H1 (cell line): ENCODE results near the gene ARMS2.

Experiments
- BCL11A ChIP-seq, 2 experiments: IDR thresholded peaks; one replicate each; pipeline ENCODE4 v1.6.1; 2011; ENCODE audit warnings: low read depth in 2 of 2, low read length in 2 of 2, mild to moderate bottlenecking in 2 of 2
- CREB1 ChIP-seq: IDR thresholded peaks from 2 replicates; pipeline ENCODE4 v1.6.1; 2012; ENCODE audit warnings: inconsistent platforms
- EGR1 ChIP-seq: IDR thresholded peaks from 2 replicates; pipeline ENCODE4 v1.6.1; 2011; ENCODE audit warnings: low read depth, low read length, borderline replicate concordance
- EP300 ChIP-seq, 2 experiments: IDR thresholded peaks; 1 replicate in 1 of 2; 2 replicates in 1 of 2; pipeline ENCODE4 v1.6.1; 2011 to 2012; ENCODE audit warnings: low read depth in 2 of 2, low read length in 2 of 2, mild to moderate bottlenecking in 2 of 2, borderline replicate concordance in 1 of 2, inconsistent platforms in 1 of 2, moderate library complexity in 1 of 2
- EZH2 ChIP-seq: fragments of 200-600 bp; sonication (generic); IDR thresholded peaks from 2 replicates; pipeline ENCODE4 v1.7.1; 2012; ENCODE audit warnings: low read depth, mild to moderate bottlenecking, moderate library complexity, low read length, inconsistent platforms; ENCODE audit not compliant: severe bottlenecking
- KDM1A ChIP-seq: fragments of 200-600, 300-600 bp; sonication (generic); IDR thresholded peaks from 2 replicates; pipeline ENCODE4 v1.7.1; 2016; ENCODE audit warnings: mild to moderate bottlenecking, low read length, borderline replicate concordance
- PHF8 ChIP-seq: fragments of 200-600 bp; sonication (generic); conservative IDR thresholded peaks from 2 replicates; pipeline ENCODE4 v1.7.1; 2012; ENCODE audit warnings: low read depth, mild to moderate bottlenecking, inconsistent platforms, low read length, moderate library complexity
- POLR2A ChIP-seq, 2 experiments: IDR thresholded peaks; 1 replicate in 1 of 2; 2 replicates in 1 of 2; pipeline ENCODE4 v1.6.1; 2011; ENCODE audit warnings: low read depth in 2 of 2, low read length in 2 of 2, mild to moderate bottlenecking in 2 of 2; ENCODE audit errors: control extremely low read depth in 1 of 2
- RAD21 ChIP-seq, 2 experiments: IDR thresholded peaks in 1 of 2; conservative IDR thresholded peaks in 1 of 2; 2 replicates each; pipeline ENCODE4 v1.6.1; 2011; ENCODE audit warnings: low read depth in 2 of 2, low read length in 2 of 2, improper control_type of control experiment in 1 of 2, inconsistent platforms in 1 of 2, mild to moderate bottlenecking in 1 of 2, moderate library complexity in 1 of 2
- ZNF274 ChIP-seq: IDR thresholded peaks from 2 replicates; pipeline ENCODE4 v1.7.0; 2012; ENCODE audit warnings: low read length, borderline replicate concordance; ENCODE audit errors: extremely low read depth
- TF ChIP-seq, protein P1 (sequence below): IDR thresholded peaks from 2 replicates; pipeline ENCODE4 v1.6.1; 2011; ENCODE audit warnings: low read depth, mild to moderate bottlenecking, low read length; ENCODE audit not compliant: insufficient read depth
- TF ChIP-seq, protein P2 (sequence below): IDR thresholded peaks from 2 replicates; pipeline ENCODE4 v1.6.1; 2012; ENCODE audit warnings: inconsistent platforms
- TF ChIP-seq, protein P3 (sequence below), 3 experiments: IDR thresholded peaks; 1 replicate in 2 of 3; 2 replicates in 1 of 3; pipeline versions ENCODE4 v1.5.1 to v1.6.1; 2011; ENCODE audit warnings: low read length in 3 of 3, mild to moderate bottlenecking in 3 of 3, inconsistent platforms in 2 of 3, low read depth in 1 of 3, moderate library complexity in 1 of 3; ENCODE audit not compliant: insufficient read depth in 1 of 3; ENCODE audit errors: control extremely low read depth in 1 of 3

DNA sequence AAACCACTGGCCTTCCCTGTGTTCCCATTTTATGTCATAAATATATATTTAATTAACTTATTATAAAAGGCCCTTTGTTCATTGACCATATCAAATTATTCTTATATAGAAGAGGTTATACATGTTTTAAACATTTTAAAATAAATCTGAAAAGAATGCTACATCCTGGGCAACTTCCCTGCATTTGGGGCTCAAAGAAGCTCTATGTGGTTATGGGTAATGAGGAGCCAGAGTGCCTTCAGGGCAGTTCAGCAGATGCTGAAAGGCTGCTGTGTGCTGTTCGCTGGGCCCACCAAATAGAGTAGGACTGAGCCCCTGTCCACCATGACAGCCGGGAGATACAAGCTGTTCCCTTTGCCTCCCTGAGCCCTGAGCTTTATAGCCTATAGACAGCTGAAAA, 42.8 kb downstream of the ARMS2 start:
- TF ChIP-seq RAD21 (IDR thresholded peaks at IDR 0.05 in 1 of 2, conservative IDR thresholded peaks at IDR 0.05 in 1 of 2; ENCODE audit: low read depth in 2 of 2, low read length in 2 of 2) (no peak), PHF8 (no peak), EZH2 (no peak), BCL11A (IDR thresholded peaks at IDR 0.05; ENCODE audit: low read depth in 2 of 2, low read length in 2 of 2) (no peak), KDM1A (no peak), POLR2A (IDR thresholded peaks at IDR 0.05; ENCODE audit: control extremely low read depth in 1 of 2, low read depth in 2 of 2, low read length in 2 of 2) (no peak), EP300 (IDR thresholded peaks at IDR 0.05; ENCODE audit: borderline replicate concordance in 1 of 2, low read depth in 2 of 2, low read length in 2 of 2) (no peak), CREB1 (no peak), EGR1 (no peak), ZNF274 (no peak)
- TF ChIP-seq, protein P1, sequence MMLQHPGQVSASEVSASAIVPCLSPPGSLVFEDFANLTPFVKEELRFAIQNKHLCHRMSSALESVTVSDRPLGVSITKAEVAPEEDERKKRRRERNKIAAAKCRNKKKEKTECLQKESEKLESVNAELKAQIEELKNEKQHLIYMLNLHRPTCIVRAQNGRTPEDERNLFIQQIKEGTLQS = no peak
- TF ChIP-seq, protein P2, sequence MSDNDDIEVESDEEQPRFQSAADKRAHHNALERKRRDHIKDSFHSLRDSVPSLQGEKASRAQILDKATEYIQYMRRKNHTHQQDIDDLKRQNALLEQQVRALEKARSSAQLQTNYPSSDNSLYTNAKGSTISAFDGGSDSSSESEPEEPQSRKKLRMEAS = no peak
- TF ChIP-seq, protein P3, sequence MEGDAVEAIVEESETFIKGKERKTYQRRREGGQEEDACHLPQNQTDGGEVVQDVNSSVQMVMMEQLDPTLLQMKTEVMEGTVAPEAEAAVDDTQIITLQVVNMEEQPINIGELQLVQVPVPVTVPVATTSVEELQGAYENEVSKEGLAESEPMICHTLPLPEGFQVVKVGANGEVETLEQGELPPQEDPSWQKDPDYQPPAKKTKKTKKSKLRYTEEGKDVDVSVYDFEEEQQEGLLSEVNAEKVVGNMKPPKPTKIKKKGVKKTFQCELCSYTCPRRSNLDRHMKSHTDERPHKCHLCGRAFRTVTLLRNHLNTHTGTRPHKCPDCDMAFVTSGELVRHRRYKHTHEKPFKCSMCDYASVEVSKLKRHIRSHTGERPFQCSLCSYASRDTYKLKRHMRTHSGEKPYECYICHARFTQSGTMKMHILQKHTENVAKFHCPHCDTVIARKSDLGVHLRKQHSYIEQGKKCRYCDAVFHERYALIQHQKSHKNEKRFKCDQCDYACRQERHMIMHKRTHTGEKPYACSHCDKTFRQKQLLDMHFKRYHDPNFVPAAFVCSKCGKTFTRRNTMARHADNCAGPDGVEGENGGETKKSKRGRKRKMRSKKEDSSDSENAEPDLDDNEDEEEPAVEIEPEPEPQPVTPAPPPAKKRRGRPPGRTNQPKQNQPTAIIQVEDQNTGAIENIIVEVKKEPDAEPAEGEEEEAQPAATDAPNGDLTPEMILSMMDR (IDR thresholded peaks at IDR 0.05; ENCODE audit: control extremely low read depth in 1 of 3, insufficient read depth in 1 of 3, low read depth in 1 of 3, low read length in 3 of 3) = no peak
